NOMO-1 treated with dmso at 0.1 percent for 144 hours (cell line): Measurements from ENCODE around the gene TNK2.
"Not testable (repeated sequence)": the region's sequence is repeated elsewhere in the genome, so short reads cannot be mapped to it uniquely, and the experiment has no call there.

Source experiments
- DNase-seq: peaks from one replicate; lab custom pipeline; 2025; ENCODE audit not compliant: unreplicated experiment; lab: John Stamatoyannopoulos, UW

The TNK2 gene

GRCh38 chr3:195907934-195908693 is at the start of gene TNK2:
TSS of gene TNK2 (minus strand) at chr3:195908551. CDS start at chr3:195888588, 19,963 bp downstream.
- DNase-seq, result peak; percentile 46

- no peak for DNase-seq
Observed at GRCh38 chr3:195956577-195956976, 48.2 kb upstream of the TNK2 start.

GRCh38 chr3:195955416-195955841 is 47.1 kb upstream of the TNK2 start:
- DNase-seq, result not testable (repeated sequence)

- not testable (repeated sequence) for DNase-seq
Observed at GRCh38 chr3:195954752-195955119, 46.4 kb upstream of the TNK2 start.

- not testable (repeated sequence) for DNase-seq
Observed at GRCh38 chr3:195954052-195954751, 45.9 kb upstream of the TNK2 start.

GRCh38 chr3:195952590-195952989 is 44.2 kb upstream of the TNK2 start:
- DNase-seq, result not testable (repeated sequence)

GRCh38 chr3:195951443-195952177 is 43.3 kb upstream of the TNK2 start:
- not testable (repeated sequence) for DNase-seq

- DNase-seq, result not testable (repeated sequence)
Observed at GRCh38 chr3:195950731-195951130, 42.4 kb upstream of the TNK2 start.

- not testable (repeated sequence) for DNase-seq
Observed at GRCh38 chr3:195950164-195950563, 41.8 kb upstream of the TNK2 start.

GRCh38 chr3:195946910-195947699 is 38.8 kb upstream of the TNK2 start:
- DNase-seq, result not testable (repeated sequence)

- DNase-seq, result not testable (repeated sequence)
Observed at GRCh38 chr3:195941265-195941815, 33.0 kb upstream of the TNK2 start.

- DNase-seq, result not testable (repeated sequence)
Observed at GRCh38 chr3:195940806-195941205, 32.5 kb upstream of the TNK2 start.

GRCh38 chr3:195939526-195940470 is 31.4 kb upstream of the TNK2 start:
- not testable (repeated sequence) for DNase-seq

- not testable (repeated sequence) for DNase-seq
Observed at GRCh38 chr3:195933044-195933430, 24.7 kb upstream of the TNK2 start.

GRCh38 chr3:195932418-195933043 is 24.2 kb upstream of the TNK2 start:
- no peak for DNase-seq

- DNase-seq, result no peak
Observed at GRCh38 chr3:195931582-195932273, 23.4 kb upstream of the TNK2 start.

- no peak for DNase-seq
Observed at GRCh38 chr3:195929452-195929851, 21.1 kb upstream of the TNK2 start.

GRCh38 chr3:195921334-195921791 is 13.0 kb upstream of the TNK2 start:
- no peak for DNase-seq
